Fibroblast of lung (primary cell): ENCODE measurements around the gene SORD.

ENCODE experiments used
- CTCF ChIP-seq, 2 donors: IDR thresholded peaks in 1 of 2; conservative IDR thresholded peaks in 1 of 2; 1 replicate in 1 of 2; 2 replicates in 1 of 2; pipeline ENCODE4 v1.5.1; 2011 to 2012; ENCODE audit warnings: low read length in 2 of 2, control low read depth in 1 of 2, inconsistent platforms in 1 of 2, low read depth in 1 of 2, mild to moderate bottlenecking in 1 of 2
- EZH2 ChIP-seq: IDR thresholded peaks from 2 replicates; pipeline ENCODE4 v1.5.1; 2012; ENCODE audit warnings: low read length, control low read depth, mild to moderate bottlenecking; ENCODE audit errors: missing control alignments

DNA sequence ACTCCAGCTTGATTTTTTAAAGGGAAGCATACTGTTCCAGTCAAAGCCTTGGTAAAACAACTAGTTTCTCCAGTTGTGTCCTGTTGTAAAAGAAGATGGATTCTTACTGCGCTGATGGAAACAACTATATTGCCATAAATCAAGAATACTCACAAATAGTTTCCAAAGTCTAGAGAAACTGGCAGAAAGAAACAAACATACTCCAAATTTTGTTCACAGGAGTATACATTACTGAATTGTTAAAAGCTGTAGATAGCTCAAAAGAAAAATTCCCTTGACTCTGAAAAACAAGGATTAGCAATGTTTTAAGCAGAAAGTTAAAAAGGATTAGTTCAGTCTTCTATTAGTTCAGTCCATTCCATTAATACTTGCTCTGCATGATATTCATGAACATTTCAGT lies 27.6 kb downstream of the SORD start:
- TF ChIP-seq CTCF (conservative IDR thresholded peaks at IDR 0.05 in 1 of 2, IDR thresholded peaks at IDR 0.05 in 1 of 2; ENCODE audit: low read depth in 1 of 2, low read length in 2 of 2) (no peak), EZH2 (no peak)
